SHP77 (cell line): ENCODE results near the gene WNT7B.

Experiments used
- DNase-seq, 2 experiments: peaks; one replicate each; lab custom pipeline; 2025; lab: John Stamatoyannopoulos, UW

WNT7B gene

DNA sequence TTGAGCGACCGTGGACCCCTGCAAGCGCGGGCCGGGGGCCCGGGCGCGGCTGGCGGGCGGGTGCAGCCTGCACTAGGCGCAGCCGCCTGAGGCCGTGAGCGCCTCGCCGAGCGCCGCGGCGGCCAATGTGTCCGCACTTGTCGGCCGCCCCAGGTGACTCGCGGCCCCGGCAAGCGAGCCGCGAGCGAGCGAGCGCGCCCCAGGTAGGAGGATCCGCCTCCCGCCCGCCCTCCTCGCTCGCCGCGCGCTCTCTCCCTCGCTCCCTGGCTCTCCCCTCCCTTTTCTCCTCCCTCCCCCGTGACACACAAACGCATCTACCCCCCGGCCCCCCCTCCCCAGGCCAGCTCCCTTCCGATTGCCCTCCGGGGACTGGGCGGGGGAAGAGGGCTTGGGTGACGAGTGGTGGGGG is at the start of gene WNT7B:
WNT7B (minus strand) TSS at position 160 of the 409 bp plus-strand sequence. CDS start 408 bp downstream, outside the sequence.
- DNase-seq, result no peak

DNA sequence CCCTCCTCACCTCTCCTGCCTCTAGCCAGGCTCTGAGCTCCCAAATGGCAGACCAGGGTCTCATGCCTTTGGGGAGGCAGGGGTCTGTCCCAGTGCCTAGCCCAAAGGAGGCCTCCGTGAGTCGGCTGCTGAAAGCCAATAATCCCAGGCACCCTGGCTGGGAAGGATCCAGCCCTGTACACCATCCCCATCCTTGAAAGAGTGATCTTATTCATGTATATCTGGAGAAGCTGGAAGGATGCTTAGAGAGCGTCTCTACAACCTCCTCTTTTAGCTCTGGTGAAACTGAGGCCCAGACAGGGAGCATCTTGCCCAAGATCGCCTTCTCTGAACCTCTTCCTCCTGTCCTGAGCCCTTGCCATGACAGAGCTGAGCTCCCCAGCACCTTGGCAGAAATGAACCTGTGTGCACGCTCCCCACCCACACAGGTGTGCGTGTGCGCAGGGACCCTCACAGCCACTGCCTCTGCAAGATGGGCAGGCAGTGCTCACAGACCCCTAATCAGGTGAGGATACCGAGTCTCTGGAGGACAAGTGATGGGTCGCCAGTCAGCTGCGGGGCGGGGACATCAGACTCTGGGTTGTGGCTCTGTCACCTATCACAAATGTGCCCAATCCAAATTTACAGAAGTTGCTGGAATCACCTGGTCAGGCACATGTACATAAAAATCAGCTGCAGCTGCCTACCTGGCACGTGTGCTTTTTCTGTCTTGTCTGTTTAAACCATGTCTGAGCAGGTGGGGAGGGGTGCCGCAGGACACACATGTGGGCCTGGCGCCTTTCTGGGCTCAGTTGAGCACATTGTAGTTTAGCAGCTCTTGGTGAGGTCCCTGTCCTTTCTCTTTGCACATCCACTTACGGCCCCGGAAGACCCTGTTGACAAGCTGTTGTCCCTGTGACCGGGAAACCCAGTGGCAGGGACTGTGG is 49.3 kb upstream of the WNT7B start:
- no peak for DNase-seq

GRCh38 chr22:46025225-46025972 is 48.4 kb upstream of the WNT7B start:
- no peak for DNase-seq

DNA sequence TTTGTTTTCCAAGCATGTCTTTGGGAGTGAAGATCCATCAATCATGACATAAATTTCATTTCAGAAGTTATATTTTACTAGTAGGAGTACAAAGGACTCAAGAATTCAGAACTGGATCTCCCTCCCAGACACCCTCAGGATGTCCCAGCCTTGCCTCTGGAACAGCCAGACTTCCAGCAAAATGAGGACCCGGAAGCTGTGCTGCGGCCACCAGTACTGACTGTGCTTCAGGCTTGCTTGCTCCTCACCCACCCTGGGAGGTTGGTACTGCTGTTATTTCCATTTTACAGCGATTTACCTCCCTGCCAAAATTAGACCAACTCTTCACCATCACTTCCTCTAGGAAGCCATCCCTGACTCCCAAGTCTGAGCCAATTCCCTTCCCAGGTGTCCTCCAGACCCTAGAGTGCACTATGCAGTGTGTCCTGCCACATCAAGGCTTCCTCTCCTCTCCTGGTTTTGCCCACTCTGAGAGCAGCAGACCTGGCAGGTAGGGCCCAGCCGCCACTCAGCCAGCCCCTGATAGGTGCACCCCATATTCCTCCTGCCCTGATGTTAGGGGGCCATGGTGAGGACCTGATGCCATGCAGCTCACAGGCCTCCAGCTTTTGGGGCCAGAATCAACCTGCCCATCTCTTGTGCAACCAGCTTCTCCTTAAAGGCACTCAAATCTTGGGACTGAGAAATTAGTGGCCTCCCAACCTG is 47.3 kb upstream of the WNT7B start:
- DNase-seq, result no peak

GRCh38 chr22:46023558-46023981 is 46.6 kb upstream of the WNT7B start:
- DNase-seq, result peak in 1 of 2 experiments; percentile 46

DNA sequence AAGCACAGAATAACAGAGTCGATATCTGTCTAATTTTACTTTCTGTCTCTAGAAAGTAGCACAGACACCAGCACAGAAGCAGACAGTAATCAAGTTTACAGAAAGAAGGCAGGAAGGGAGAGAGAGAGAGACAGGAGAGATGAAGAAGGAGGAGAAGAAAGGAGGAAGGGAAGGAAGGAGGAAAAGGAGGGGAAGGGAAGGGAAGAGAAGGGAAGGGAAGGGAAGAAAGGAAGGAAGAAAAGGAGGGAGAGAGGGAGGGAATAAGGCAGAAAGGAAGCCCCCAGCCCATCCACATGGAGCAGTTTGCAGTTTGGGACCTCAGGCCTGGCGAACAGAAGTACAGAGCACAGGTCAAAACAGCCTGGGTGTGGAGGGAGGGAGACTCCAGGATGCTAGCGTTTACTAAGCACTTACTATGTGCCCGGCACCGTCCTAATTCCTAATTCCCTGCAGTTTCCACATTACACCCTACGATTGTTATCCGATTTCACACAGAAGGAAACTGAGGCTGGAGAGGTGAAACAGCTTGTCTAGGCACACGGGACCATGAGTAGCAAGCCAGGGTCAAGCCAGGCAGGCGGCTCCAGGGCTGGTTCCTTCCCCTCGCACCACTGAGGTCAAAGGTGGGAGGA is 46.0 kb upstream of the WNT7B start:
- DNase-seq, result no peak

DNA sequence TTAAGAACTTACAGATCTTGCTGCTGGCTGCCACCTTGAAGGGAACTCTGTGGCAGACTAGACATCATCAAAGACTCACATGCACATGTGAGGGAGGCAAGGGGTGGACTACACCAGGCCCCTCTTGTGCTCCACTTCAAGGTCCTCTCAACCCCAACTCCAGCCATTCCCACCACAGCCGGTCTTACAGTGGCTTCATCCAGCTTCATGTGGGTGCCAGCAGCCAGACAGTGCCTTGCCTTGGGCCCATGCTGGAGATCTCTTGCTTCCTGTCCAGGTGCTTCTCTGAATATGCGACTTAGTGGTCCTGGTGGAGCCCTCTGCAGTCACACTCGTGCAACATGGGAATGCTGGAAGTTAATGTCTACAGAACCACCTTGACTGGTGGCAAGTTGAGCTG is 44.6 kb upstream of the WNT7B start:
- DNase-seq, result no peak

GRCh38 chr22:46019351-46019750 is 42.4 kb upstream of the WNT7B start:
- DNase-seq, result no peak

DNA sequence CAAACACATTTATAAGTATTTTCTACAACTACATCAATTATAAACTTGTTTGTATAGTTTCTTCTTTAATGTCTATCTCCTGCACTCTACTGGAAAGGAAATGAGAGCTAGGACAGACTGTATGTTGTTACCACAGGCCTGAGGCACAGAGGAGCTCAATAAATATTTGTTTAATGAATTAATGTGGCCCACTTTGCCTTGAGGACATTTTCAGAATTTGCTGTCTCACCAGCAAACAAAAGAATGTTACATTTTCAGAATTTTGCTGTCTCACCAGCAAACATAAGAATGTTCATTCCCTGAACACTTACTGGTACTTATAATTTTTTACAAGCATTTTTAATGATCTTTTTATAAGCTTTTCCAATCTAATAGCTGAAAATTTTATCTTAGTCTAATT is 41.9 kb upstream of the WNT7B start:
- DNase-seq, result no peak

- no peak for DNase-seq
These were observed 40.2 kb upstream of the WNT7B start for GRCh38 chr22:46017166-46017565.

DNA sequence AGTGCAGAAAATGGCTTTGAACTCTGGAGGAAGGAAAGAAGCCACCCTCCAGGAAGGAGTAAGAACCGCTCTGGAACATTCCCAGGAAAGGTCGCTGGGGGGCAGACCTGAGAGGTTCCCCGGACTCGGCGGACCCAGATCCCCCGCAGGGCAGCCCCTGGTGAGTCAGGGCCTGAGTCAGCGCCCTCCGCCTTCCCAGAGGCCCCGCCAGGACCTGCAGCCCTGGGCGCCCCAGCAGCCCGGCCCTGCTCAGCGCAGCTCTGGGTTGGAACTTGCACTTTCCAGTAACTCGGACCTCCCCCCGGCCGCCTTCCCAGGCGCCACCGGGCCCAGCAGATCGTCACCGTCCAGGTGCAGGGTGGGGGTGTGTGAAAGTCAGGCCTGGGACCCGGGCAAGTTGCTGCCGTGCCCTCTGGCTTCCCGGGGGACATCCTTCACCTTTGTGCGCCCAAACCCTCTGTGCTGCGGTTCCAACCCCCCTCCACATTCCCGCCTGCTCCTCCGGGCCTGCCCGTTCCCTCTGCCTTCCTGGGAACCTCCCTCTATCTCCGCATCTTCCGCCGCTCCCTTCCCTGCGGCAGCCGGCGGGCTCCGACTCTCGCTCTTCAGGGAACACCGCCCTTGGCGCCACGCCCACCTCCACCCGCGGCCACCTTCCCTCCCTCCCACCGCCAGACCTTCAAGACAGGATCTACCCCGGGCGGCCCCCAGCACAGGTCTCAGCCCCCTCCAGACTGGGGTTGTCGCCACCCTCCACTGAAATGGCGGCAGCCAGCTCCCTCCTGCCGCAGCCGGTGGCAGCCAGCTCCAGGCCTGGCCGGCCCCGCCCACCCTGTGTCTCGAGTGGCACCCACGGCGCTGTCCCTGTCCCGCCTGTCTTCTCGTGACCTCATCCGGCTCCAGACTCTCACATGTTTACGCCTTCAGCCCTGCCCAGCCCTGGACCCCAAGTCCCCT is 36.8 kb upstream of the WNT7B start:
- DNase-seq, result peak; percentile 88 to 94

- no peak for DNase-seq
These were observed 35.9 kb upstream of the WNT7B start for GRCh38 chr22:46012881-46013281.

- DNase-seq, result peak in 1 of 2 experiments; percentile 50
These were observed 35.4 kb upstream of the WNT7B start for GRCh38 chr22:46012182-46012880.

DNA sequence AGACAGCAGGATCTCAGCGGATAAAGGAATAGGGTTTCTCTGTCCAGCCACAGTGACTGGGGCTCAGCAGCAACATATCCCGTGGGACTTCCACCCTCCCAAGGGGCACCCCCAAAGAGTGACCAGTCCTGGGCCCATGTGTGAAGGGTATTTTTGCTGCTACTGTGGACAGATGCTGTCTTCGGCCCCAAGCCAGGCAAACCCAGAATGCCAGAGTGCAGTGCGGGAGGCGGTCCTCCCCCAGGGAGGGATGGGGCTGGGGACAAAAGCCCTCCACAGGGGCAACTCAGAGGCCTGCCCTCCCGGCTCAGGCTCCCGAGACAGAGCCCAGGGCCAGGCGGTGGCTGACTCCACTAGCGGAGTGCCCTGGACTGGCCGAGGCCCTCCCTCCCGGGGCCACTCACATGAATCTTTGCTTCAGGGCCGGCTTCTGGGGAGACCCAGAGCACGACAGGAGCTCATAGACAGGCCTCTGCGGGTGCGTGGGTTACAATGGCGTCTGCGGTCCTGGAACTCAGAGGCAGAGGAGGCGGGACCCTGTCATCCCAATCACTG is 34.7 kb upstream of the WNT7B start:
- DNase-seq, result no peak

DNA sequence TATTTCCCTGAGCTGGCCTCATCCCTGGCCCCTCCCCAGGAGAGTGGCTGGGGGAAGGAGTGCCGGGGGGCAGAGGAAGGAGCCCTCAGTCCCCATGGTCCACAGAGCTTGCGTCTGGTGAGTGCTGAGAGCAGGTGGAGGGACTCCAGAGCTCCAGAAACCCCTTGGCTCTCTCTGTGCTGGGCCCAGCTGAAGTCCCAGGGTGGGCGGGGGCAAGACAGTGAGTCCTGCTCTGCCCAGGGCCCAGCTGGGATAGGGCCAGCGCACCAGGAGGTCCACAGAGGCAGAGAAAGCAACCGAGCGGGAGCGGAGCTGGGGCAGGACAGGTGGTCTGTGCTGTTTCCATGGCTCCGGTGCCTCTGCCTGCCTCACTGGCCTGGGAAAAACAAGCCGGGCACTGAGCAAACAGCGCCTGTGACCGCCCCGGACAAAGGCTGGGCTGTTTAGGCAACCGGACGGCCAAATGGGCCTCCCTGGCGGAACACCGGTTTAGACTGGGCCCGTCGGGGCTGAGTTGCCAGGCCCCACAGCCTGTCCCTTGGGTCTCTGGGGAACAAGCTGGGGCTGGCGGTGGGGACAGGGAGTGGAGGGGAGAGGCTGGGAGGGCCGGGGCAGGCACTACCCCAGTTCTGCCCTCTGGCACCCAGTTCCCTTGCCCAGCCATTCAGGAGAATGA is 34.1 kb upstream of the WNT7B start:
- peak; percentile 91 to 97 for DNase-seq

GRCh38 chr22:46010207-46010867 is 33.4 kb upstream of the WNT7B start:
- peak in 1 of 2 experiments; percentile 42 for DNase-seq

DNA sequence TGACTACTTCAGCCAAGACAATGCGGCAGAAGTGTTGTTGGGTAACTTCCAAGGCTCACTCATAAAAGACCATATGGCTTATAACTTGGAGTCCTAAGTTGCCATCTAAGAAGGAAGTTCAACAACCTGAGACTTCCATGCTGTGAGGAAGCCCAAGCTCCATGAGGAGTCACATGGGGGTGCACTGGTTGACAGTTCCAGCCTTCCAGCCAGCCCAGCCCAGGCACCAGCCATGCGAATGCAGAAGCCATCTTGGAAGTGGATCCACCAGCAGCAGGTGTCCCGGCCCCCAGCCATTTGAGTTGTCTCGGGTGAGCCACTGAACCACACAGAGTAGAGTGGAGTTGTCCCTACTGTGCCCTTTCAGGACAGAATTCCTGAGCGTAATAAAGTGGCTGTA is 32.8 kb upstream of the WNT7B start:
- DNase-seq, result no peak

DNA sequence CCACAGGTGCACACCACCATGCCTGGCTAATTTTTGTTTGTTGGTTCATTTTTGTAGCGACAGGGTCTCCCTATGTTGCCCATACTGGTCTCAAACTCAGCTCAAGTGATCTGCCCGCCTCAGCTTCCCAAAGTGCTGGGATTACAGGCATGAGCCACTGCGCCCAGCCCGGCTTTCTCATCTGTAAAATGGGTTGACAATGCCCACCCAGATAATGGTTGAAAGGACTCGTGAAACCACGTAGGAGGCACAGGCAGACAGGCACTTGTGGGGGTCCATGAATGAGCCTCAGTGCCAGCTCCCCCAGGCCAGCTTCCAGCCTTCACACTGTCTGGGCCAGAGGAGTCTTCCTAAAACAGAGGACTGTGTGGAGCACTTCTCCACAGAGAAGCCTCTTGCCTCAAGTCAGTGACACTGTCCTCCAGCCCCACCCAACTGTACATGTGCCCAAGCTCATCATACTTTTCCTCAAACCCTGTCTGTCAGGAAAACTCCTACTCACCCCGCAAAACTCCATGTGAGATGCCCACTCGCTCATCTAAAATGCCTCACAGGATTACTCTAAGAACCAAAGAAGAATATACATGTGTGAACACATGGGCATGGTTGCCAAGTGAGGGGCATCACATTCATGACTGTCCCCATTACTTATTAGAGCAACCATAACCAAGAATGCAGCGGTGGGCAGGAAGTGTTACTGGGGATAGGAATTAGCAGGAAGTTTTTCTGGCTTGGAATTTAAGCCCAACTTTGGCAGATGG is 32.1 kb upstream of the WNT7B start:
- DNase-seq, result no peak
